HG03521 (cell line): ENCODE results near the gene PCSK2.

Experiments
- ATAC-seq: cut with Tn5 transposase; IDR thresholded peaks from one replicate; pipeline ENCODE4 v1.9.1; 2021; ENCODE audit warnings: mild to moderate bottlenecking, moderate library complexity; ENCODE audit not compliant: unreplicated experiment

Gene PCSK2

GRCh38 chr20:17390655-17391054 is 163.8 kb downstream of the PCSK2 start:
- ATAC-seq: no peak

- ATAC-seq: no peak
Measured at GRCh38 chr20:17391127-17391771, 164.4 kb downstream of the PCSK2 start.

- ATAC-seq: no peak
Measured at GRCh38 chr20:17394411-17394810, 167.6 kb downstream of the PCSK2 start.

- ATAC-seq: no peak
Measured at GRCh38 chr20:17395729-17396128, 168.9 kb downstream of the PCSK2 start.

GRCh38 chr20:17399303-17399985 is 172.6 kb downstream of the PCSK2 start:
- no peak for ATAC-seq

- no peak for ATAC-seq
Measured at GRCh38 chr20:17403461-17403860, 176.6 kb downstream of the PCSK2 start.

GRCh38 chr20:17406051-17406590 is 179.3 kb downstream of the PCSK2 start:
- ATAC-seq: no peak

GRCh38 chr20:17407550-17407949 is 180.7 kb downstream of the PCSK2 start:
- ATAC-seq: no peak

GRCh38 chr20:17417225-17417624 is 190.4 kb downstream of the PCSK2 start:
- ATAC-seq: no peak

GRCh38 chr20:17418737-17419136 is 191.9 kb downstream of the PCSK2 start:
- no peak for ATAC-seq

- no peak for ATAC-seq
Measured at GRCh38 chr20:17419479-17420041, 192.7 kb downstream of the PCSK2 start.

- no peak for ATAC-seq
Measured at GRCh38 chr20:17421493-17421892, 194.7 kb downstream of the PCSK2 start.

GRCh38 chr20:17423782-17424181 is 196.9 kb downstream of the PCSK2 start:
- ATAC-seq: no peak

GRCh38 chr20:17427638-17428037 is 200.8 kb downstream of the PCSK2 start:
- ATAC-seq: no peak

- no peak for ATAC-seq
Measured at GRCh38 chr20:17430125-17430950, 203.5 kb downstream of the PCSK2 start.

- no peak for ATAC-seq
Measured at GRCh38 chr20:17431621-17432364, 205.0 kb downstream of the PCSK2 start.

GRCh38 chr20:17436664-17437063 is 209.8 kb downstream of the PCSK2 start:
- ATAC-seq: no peak

GRCh38 chr20:17437251-17437650 is 210.4 kb downstream of the PCSK2 start:
- no peak for ATAC-seq

GRCh38 chr20:17438436-17439039 is 211.7 kb downstream of the PCSK2 start:
- ATAC-seq: no peak
